ENCODE measurements around the gene TRIM29. TPM values are rescaled to one million over a fixed set of nuclear protein-coding genes. Genes with fewer than 3 reads are reported as not detected.

TRIM29 gene
- total RNA-seq, 1 donor from 2014 or later: 729 TPM

- Histone ChIP-seq H3K36me3 (no peaks in the 10 kb centered on the region), H3K4me3 (no peak overlapping the region), H3K27ac (peak overlapping the region; percentile 84), H3K27me3 (no peaks in the 10 kb centered on the region), H3K4me1 (peaks cover 86% of the 10 kb centered on the region), H3K9me3 (no peaks in the 10 kb centered on the region)
- intact Hi-C loops (cut with DNase I): no loop called here
- peak in 1 of 2 donors; percentile 94 for DNase-seq (ENCODE audit: extremely low spot score in 2 of 2)
- TF ChIP-seq CTCF (IDR thresholded peaks at IDR 0.05): no peak
- TF ChIP-seq POLR2AphosphoS5 (IDR thresholded peaks at IDR 0.05; ENCODE audit: insufficient read depth in 1 of 2, low read depth in 1 of 2): peak in 1 of 2 donors; percentile 67
Measured at GRCh38 chr11:120184946-120185705, 47.2 kb upstream of the TRIM29 start.

GRCh38 chr11:120184371-120184945 lies 46.5 kb upstream of the TRIM29 start:
- intact Hi-C loops (cut with DNase I): no loop called here
- TF ChIP-seq POLR2A (IDR thresholded peaks at IDR 0.05) (no peak), POLR2AphosphoS5 (IDR thresholded peaks at IDR 0.05; ENCODE audit: insufficient read depth in 1 of 2, low read depth in 1 of 2) (peak in 1 of 2 donors; percentile 29), CTCF (IDR thresholded peaks at IDR 0.05) (no peak)
- Histone ChIP-seq H3K27ac (peak overlapping the region; percentile 84), H3K4me3 (no peak overlapping the region), H3K9me3 (no peaks in the 10 kb centered on the region), H3K36me3 (no peaks in the 10 kb centered on the region), H3K4me1 (peaks cover 92% of the 10 kb centered on the region), H3K27me3 (no peaks in the 10 kb centered on the region)
- peak; percentile 74 to 90 for DNase-seq (ENCODE audit: extremely low spot score in 2 of 2)

- Histone ChIP-seq H3K9me3 (no peaks in the 10 kb centered on the region), H3K27ac (peak overlapping the region; percentile 84), H3K4me1 (peaks cover 96% of the 10 kb centered on the region), H3K27me3 (no peaks in the 10 kb centered on the region), H3K36me3 (no peaks in the 10 kb centered on the region), H3K4me3 (no peak overlapping the region)
- TF ChIP-seq POLR2AphosphoS5 (IDR thresholded peaks at IDR 0.05; ENCODE audit: insufficient read depth in 1 of 2, low read depth in 1 of 2): no peak
- no peak for TF ChIP-seq CTCF (IDR thresholded peaks at IDR 0.05)
- no peak for TF ChIP-seq POLR2A (IDR thresholded peaks at IDR 0.05)
- intact Hi-C loops (cut with DNase I): no loop called here
- peak; percentile 67 to 84 for DNase-seq (ENCODE audit: extremely low spot score in 2 of 2)
Measured at GRCh38 chr11:120183701-120184141, 45.8 kb upstream of the TRIM29 start.

GRCh38 chr11:120182790-120183491 lies 45.0 kb upstream of the TRIM29 start:
- Histone ChIP-seq H3K4me3 (no peak overlapping the region), H3K9me3 (no peaks in the 10 kb centered on the region), H3K27me3 (no peaks in the 10 kb centered on the region), H3K4me1 (peaks cover 96% of the 10 kb centered on the region), H3K36me3 (no peaks in the 10 kb centered on the region), H3K27ac (peak overlapping the region; percentile 84)
- intact Hi-C loops (cut with DNase I): no loop called here
- no peak for TF ChIP-seq POLR2A (IDR thresholded peaks at IDR 0.05)
- no peak for TF ChIP-seq POLR2AphosphoS5 (IDR thresholded peaks at IDR 0.05; ENCODE audit: insufficient read depth in 1 of 2, low read depth in 1 of 2)
- TF ChIP-seq CTCF (IDR thresholded peaks at IDR 0.05): no peak
- peak; percentile 82 to 86 for DNase-seq (ENCODE audit: extremely low spot score in 2 of 2)
